Loucy (cell line): ENCODE data around the gene TXNDC17.

ENCODE experiments used
- H2AFZ ChIP-seq: fragments of 200-600 bp; sonication (generic); 2 replicates; pipeline ENCODE4 v1.6.0; 2016; ENCODE audit warnings: antibody characterized with exemption, mild to moderate bottlenecking, low read length, moderate library complexity
- H3F3A ChIP-seq: fragments of 200-600 bp; 2 replicates; pipeline ENCODE4 v1.6.0; 2016; ENCODE audit warnings: antibody characterized with exemption, low read depth, mild to moderate bottlenecking
- H3K27me3 ChIP-seq: fragments of 200-600 bp; sonication (generic); 2 replicates; pipeline ENCODE4 v1.6.1; 2014; ENCODE audit warnings: low read length, mild to moderate bottlenecking; ENCODE audit not compliant: insufficient read depth, poor library complexity, severe bottlenecking
- H3K36me3 ChIP-seq: fragments of 200-600 bp; sonication (generic); 2 replicates; pipeline ENCODE4 v1.6.1; 2016; ENCODE audit warnings: low read length; ENCODE audit not compliant: insufficient read depth
- H3K4me1 ChIP-seq: fragments of 200-600 bp; sonication (generic); 2 replicates; pipeline ENCODE4 v1.5.1; 2014; ENCODE audit warnings: low read length, mild to moderate bottlenecking; ENCODE audit not compliant: insufficient read depth, poor library complexity, severe bottlenecking
- H3K4me2 ChIP-seq: fragments of 200-600 bp; sonication (generic); 2 replicates; pipeline ENCODE4 v1.6.0; 2014; ENCODE audit warnings: antibody characterized with exemption, low read length, low read depth, mild to moderate bottlenecking; ENCODE audit not compliant: poor library complexity, severe bottlenecking
- H3K4me3 ChIP-seq: fragments of 200-600 bp; sonication (generic); 2 replicates; pipeline ENCODE4 v1.5.1; 2014; ENCODE audit warnings: low read length, mild to moderate bottlenecking, mixed read lengths; ENCODE audit not compliant: poor library complexity, severe bottlenecking
- H3K79me2 ChIP-seq: fragments of 200-600 bp; sonication (generic); 2 replicates; pipeline ENCODE4 v1.6.1; 2014; ENCODE audit warnings: low read length; ENCODE audit not compliant: insufficient read depth
- H3K9ac ChIP-seq: fragments of 200-600 bp; sonication (generic); 2 replicates; pipeline ENCODE4 v1.6.0; 2014; ENCODE audit warnings: mild to moderate bottlenecking, low read depth, low read length, moderate library complexity; ENCODE audit not compliant: poor library complexity, severe bottlenecking
- H3K9me2 ChIP-seq: fragments of 200-600 bp; sonication (generic); replicated peaks from 2 replicates; pipeline ENCODE4 v1.6.1; 2016; ENCODE audit warnings: low read depth, low read length, mixed read lengths
- H3K9me3 ChIP-seq: fragments of 200-600 bp; sonication (generic); 2 replicates; pipeline ENCODE4 v1.6.1; 2014; ENCODE audit warnings: mild to moderate bottlenecking, antibody characterized with exemption, low read length, low read depth; ENCODE audit not compliant: insufficient read depth
- H4K20me1 ChIP-seq: fragments of 200-600 bp; sonication (generic); 2 replicates; pipeline ENCODE4 v1.6.0; 2014; ENCODE audit warnings: antibody characterized with exemption, low read length, mild to moderate bottlenecking; ENCODE audit not compliant: insufficient read depth, poor library complexity, severe bottlenecking
- CTCF ChIP-seq: fragments of 200-600 bp; sonication (generic); conservative IDR thresholded peaks from 2 replicates; pipeline ENCODE4 v1.5.1; 2014; ENCODE audit warnings: mild to moderate bottlenecking, antibody characterized with exemption, low read length
- EZH2phosphoT487 ChIP-seq: fragments of 200-600 bp; IDR thresholded peaks from 2 replicates; pipeline ENCODE4 v1.6.1; 2018; ENCODE audit warnings: antibody characterized with exemption, mild to moderate bottlenecking, moderate library complexity, borderline replicate concordance

TXNDC17 gene

GRCh38 chr17:6683730-6684459 lies 43.0 kb downstream of the TXNDC17 start:
- H3K4me2 ChIP-seq: no peak overlapping the region
- no peaks in the 10 kb centered on the region for H3K9me3 ChIP-seq
- no peaks in the 10 kb centered on the region for H3F3A ChIP-seq
- H3K9ac ChIP-seq: no peak overlapping the region
- peaks cover 16% of the 10 kb centered on the region for H3K27me3 ChIP-seq
- H3K79me2 ChIP-seq: no peaks in the 10 kb centered on the region
- H3K4me1 ChIP-seq: no peaks in the 10 kb centered on the region
- no peaks in the 10 kb centered on the region for H4K20me1 ChIP-seq
- TF ChIP-seq EZH2phosphoT487 (no peak), CTCF (no peak)
- H3K4me3 ChIP-seq: no peak overlapping the region
- H2AFZ ChIP-seq: no peak overlapping the region
- H3K9me2 ChIP-seq: no peaks in the 10 kb centered on the region
- H3K36me3 ChIP-seq: no peaks in the 10 kb centered on the region

- Histone ChIP-seq H3K36me3 (no peaks in the 10 kb centered on the region), H3K27me3 (peaks cover 11% of the 10 kb centered on the region), H3K79me2 (no peaks in the 10 kb centered on the region), H2AFZ (no peak overlapping the region), H3K9me2 (no peaks in the 10 kb centered on the region), H4K20me1 (no peaks in the 10 kb centered on the region), H3F3A (no peaks in the 10 kb centered on the region), H3K4me2 (no peak overlapping the region), H3K4me3 (no peak overlapping the region), H3K9me3 (no peaks in the 10 kb centered on the region), H3K9ac (no peak overlapping the region), H3K4me1 (no peaks in the 10 kb centered on the region)
- no peak for TF ChIP-seq EZH2phosphoT487
- no peak for TF ChIP-seq CTCF
Observed at GRCh38 chr17:6684460-6684783, 43.6 kb downstream of the TXNDC17 start.

GRCh38 chr17:6684881-6685767 lies 44.3 kb downstream of the TXNDC17 start:
- H3K4me2 ChIP-seq: no peak overlapping the region
- no peak overlapping the region for H3K4me3 ChIP-seq
- no peaks in the 10 kb centered on the region for H3K36me3 ChIP-seq
- H3K9ac ChIP-seq: no peak overlapping the region
- H3K4me1 ChIP-seq: no peaks in the 10 kb centered on the region
- H2AFZ ChIP-seq: no peak overlapping the region
- no peaks in the 10 kb centered on the region for H3K9me2 ChIP-seq
- TF ChIP-seq EZH2phosphoT487 (no peak), CTCF (no peak)
- peaks cover 5% of the 10 kb centered on the region for H3K27me3 ChIP-seq
- no peaks in the 10 kb centered on the region for H3K79me2 ChIP-seq
- no peaks in the 10 kb centered on the region for H3K9me3 ChIP-seq
- no peaks in the 10 kb centered on the region for H4K20me1 ChIP-seq
- H3F3A ChIP-seq: no peaks in the 10 kb centered on the region
